Stimulated activated CD4-positive, alpha-beta T cell treated with anti-CD3 and anti-CD28 coated beads, Interleukin-4, amount 100 ng/mL, for 24 hours (primary cell): ENCODE measurements around the gene SLC9B1.
"Not testable (repeated sequence)": the region's sequence is repeated elsewhere in the genome, so short reads cannot be mapped to it uniquely, and the experiment has no call there.

ENCODE experiments used
- DNase-seq: peaks from one replicate; pipeline ENCODE4 v3.0.0-alpha.2; 2020

SLC9B1 gene

DNA sequence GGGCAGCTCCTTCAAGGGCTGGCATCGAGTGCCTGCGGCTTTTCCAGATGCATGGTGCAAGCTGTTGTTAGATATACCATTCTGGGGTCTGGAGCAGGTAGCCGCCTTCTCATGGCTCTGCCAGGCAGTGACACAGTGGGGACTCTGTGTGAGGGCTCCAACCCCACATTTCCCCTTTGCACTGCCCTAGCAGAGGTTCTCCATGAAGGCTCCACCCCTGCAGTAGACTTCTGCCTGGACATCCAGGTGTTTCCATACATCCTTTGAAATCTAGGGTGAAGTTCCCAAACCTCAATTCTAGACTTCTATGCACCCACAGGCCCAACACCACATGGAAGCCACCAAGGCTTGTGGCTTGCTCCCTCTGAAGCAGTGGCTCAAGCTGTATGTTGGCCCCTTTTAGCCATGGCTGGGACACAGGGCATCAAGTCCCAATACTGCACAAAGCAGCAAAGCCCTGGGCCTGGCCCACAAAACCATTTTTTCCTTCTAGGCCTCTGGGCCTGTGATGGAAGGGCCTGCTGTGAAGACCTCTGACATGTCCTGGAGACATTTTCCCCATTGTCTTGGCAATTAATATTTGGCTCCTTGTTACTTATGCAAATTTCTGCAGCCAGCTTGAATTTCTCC lies 141.9 kb downstream of the SLC9B1 start:
- not testable (repeated sequence) for DNase-seq

DNA sequence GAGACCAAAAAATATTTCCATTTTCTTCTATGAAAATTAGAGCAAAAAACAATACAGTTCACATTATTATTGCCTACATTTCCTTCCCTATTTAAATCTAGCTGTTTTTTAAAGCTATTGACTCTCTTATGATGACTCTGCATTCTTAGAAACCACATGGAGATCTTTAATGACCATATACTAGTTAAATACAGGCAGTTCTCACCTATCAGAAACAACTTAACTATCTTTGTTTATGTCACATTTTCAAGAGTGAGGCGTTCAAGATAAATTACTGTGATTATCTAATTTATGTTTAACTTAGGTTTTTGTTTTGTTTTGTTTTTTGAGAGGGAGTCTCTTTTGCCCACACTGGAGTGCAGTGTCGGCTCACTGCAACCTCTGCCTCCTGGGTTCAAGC lies 147.7 kb downstream of the SLC9B1 start:
- DNase-seq: no peak

DNA sequence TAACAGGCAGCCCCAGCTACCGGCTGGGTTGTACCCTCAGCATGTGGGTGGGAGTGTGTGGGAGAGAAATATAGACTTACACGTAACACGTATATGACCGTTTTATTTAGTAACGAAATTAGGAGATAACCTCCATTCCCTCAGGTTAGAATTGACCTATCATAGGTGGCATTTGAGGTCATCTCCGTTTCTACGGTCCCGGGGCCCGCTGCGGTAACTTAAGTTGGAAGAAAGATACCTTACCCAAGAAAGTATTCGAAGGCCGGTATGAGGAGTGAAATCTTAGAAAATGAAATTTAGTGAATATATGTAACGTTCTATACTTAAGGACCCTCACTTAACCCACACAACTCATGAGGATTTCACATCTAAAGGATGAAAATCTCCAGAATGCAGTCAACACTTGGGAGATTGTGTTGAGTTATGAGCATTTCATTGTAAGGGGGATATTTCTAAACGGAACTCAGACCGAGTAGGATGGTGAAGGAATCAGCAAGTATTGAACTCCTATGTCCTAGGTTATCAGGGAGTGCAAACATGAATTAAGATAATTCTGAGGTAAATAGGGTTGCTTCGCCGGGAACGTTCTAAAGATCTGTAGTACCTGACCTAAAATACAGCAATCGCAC lies 149.8 kb downstream of the SLC9B1 start:
- DNase-seq: peak; percentile 70

DNA sequence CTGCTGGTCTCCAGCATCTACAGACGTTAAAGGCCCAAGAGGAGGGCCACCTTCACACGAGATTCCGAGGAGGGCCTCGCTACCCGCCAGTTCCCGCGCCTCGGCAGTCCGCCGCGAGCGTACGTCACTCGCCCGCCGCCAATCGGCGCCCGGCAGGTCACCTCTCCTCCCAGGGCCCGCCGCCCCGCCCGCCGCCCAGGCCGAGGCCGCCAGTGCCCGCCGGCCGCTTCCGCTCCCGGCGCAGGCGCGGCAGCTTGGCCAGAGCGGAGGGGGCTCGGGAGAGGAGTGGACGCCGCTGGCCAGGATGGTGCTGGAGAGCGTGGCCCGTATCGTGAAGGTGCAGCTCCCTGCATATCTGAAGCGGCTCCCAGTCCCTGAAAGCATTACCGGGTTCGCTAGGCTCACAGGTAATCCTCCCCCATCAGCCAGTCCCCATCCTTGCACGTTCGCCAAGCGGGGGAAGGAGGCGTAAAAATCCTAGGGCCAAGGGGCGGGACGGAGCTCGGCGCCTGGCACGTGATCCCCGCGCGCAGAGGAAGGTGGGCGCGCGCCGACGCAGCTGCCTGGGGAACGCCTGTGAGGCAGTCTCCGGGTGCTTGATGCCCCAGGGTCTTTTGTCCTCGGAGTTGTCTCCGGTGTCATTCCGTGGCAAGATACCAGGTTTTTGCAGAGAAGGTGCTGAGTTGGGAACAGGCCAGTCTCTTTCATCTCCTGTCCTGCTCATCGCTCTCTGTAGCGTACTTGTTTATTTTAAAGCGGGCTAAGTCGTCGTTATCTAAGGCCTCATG lies 150.5 kb downstream of the SLC9B1 start, which contains the start of gene CISD2:
Gene CISD2 (plus strand): TSS at position 212 of the 788 bp plus-strand sequence. CDS start 93 bp downstream, at position 305.
- peak; percentile 91 for DNase-seq

DNA sequence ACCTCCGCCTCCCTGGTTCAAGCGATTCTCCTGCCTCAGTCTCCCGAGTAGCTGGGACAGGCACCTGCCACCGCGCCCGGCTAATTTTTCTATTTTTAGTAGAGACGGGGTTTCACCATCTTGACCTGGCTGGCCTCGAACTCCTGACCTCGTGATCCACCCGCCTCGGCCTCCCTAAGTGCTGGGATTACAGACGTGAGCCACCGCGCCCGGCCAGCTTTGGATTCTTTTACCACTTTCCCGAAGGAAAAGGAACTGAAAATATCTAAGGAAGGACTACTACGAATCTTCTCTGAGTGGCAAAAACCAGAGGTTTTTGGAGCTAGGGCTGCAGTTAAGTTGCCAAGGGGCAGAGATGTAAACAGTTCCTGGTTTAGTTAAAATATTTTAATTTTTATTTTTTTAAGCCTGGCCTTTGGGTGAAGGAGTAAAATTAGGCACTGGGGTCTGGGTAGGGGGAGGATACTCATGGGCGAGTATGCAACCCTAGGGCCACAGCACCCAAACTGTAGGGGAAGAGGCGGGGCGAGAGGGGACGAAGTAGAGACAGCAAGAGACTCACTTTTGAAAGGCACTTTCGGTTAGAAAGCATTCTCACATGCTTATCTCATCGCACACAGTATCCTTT lies 151.2 kb downstream of the SLC9B1 start:
- DNase-seq: peak; percentile 19

DNA sequence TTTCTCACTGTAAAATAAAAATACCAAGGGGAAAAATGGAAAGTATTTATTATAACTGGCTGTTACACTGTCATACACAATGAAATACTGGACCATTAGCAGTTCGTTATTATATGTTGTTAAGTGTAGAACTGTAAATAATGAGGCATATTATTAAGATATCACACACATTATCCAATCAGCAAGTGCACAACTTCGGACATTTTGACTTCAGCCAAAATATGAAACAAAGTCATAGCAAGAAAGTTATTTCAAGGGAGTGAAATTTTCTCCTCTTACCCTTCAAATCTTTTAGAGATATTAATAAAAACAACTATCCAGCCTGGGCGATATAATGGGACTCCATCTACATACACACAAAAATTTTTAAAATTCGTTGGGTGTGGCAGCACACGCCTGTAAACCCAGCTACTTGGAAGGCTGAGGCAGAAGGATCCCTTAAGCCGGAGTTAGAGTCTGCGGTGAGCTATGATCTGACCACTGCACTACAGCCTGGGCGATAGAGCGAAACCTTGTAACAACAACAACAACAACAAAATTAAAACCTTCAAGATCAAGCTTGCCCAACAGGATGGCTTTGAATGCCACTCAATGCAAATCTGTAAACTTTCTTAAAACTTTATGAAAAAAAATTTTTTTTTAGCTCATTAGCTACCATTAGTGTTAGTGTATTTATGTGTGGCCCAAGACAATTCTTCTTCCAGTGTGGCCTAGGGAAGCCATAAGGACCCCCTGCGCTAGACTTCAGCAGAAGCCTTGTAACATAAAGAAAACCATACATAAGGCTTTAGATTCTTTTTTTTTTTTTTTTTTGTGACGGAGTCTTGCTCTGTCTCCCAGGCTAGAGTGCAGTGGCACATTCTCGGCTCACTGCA lies 152.0 kb downstream of the SLC9B1 start:
- DNase-seq: no peak

DNA sequence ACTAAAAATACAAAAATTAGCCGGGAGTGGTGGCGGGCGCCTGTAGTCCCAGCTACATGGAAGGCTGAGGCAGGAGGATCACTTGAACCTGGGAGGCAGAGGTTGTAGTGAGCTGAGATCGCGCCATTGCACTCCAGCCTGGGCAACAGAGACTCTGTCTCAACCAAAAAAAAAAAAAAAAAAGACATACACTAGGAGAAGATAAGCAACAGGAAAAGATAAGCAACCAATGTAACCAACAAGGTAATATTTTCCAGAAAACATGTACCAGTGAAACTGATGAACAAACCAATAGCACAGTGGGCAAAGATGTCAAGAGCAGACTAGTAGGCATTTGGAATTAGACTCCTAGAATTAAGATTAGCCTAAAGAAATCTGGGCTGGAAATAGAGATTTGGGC lies 154.2 kb downstream of the SLC9B1 start:
- not testable (repeated sequence) for DNase-seq

DNA sequence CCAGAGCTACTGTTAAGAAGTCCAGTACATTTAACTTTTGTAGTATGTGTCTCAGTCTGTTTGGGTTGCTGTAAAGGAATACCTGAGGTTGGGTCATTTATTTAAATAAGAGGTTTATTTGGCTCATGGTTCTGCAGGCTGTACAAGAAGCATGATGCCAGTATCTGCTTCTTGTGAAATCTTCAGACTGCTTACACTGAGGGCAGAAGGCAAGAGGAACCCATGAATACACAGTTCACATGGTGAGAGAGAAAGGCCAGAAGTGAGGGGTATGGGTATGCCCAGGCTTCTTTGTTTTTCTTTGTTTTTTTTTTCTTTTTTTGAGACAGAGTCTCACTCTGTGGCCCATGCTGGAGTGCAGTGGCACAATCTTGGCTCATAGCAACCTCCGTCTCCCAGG lies 156.8 kb downstream of the SLC9B1 start:
- no peak for DNase-seq

DNA sequence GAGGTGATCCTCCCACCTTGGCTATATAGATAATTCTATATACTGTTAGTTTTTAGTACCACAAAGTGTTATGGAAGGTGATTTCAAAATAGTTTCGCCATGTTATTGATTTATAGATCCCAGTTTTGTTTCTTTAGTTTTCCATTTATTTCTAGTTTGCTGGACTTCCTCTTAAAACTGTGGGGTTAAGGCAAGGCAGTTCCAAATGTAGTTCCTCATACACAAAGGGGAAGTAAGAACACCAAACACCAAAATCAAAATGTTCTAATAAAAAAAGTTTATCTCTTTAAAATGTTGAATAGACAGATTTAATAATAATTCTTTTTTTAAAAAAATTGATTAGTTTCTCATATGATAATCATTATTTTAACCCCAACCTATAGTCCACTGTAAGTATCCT lies 157.5 kb downstream of the SLC9B1 start:
- no peak for DNase-seq

DNA sequence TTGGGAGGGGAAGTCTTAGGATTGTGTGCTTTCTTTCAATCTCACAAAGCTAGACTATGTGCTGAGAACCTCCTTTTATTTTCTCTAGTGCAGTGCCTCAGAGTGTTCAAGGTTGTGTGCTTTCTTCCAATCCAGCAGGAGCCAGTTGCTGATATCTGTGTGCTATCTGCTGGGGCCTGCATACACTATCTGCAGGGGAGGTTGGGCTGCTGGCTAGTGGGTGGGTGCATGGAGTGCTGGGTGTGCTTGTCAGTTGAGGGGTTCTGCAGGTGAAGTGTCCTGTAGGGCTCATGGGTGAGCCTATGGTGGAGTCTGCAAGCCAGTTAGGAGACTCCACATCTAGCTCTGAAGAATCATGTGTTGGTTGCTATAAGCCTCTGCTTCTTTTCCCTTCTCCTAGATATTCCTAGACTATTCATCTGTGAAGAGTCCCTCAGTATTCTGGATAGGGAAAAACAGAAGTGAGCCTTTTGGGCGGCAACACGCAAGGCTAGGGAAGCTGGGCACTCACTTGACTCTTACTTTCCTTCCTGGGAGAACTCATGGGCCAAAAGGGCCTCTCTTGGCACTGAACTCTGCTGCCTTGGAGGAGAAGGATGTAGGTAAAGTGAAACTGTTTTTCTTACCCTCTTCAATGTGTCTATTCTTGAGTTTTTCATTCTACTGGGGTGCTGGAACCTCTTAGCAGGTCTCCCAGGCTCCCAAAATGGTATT lies 158.7 kb downstream of the SLC9B1 start:
- DNase-seq: no peak

DNA sequence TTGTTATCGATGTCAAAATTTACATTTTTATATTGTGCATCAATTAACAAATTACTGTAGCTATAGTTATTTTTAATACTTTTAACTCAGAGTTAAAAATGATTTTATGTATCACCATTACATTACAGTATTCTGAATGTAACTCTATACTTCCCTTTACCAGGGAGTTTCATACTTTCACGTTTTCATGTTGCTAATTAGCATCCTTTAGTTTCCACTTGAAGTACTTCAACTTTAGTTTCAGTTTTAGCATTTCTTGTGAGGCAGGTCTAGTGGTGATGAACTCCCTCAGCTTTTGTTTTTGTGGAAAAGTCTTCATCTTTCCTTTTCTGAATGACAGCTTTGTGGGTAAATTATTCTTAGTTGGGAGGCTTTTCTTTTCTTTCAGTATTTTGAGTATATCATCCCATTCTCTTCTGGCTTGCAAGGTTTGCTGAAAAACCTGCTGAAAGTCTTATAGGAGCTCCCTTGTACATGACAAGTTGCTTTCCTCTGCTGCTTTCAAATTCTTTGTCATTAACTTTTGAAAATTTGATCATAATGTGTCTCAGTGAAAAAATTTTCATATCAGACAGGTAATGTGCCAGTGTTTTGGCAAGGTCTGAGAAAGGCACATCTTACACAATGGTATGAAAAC lies 160.6 kb downstream of the SLC9B1 start:
- DNase-seq: no peak
